IMR-90 (cell line): Measurements from ENCODE around the gene ATP12A. TPM values are rescaled to one million over a fixed set of nuclear protein-coding genes. Genes with fewer than 3 reads are reported as not detected.

Experiments
- ATAC-seq: fragments of 200-7000 bp; cut with Tn5 transposase; 2 replicates; pipeline ENCODE4 v1.9.1; 2020; ENCODE audit warnings: low read depth, mild to moderate bottlenecking, moderate library complexity
- BruUV-seq: library from RNA; stranded (reverse); fragments of 400-500 nt; replicated peaks from 2 replicates; lab custom pipeline; 2021; lab: Mats Ljungman, UMichigan
- CTCF ChIA-PET: fragments of 300-600 bp; formaldehyde crosslinking; extraction: SDS; loops from one replicate; lab custom pipeline; 2021; ENCODE audit warnings: antibody characterized with exemption; lab: Yijun Ruan, JAX
- POLR2A ChIA-PET: fragments of 300-600 bp; sonication (Branson Sonifier 250); formaldehyde crosslinking; loops from one replicate; lab custom pipeline; 2022; ENCODE audit warnings: antibody characterized with exemption; ENCODE audit not compliant: unreplicated experiment; lab: Charles Lee
- DNase-seq: peaks from one replicate; pipeline ENCODE4 v3.0.0; 2013
- H2AFZ ChIP-seq: replicated peaks from 2 replicates; pipeline ENCODE3; 2013; ENCODE audit warnings: low read length, mild to moderate bottlenecking; ENCODE audit not compliant: poor library complexity
- H2AK5ac ChIP-seq: 2 replicates; pipeline ENCODE4 v1.6.1; 2013; ENCODE audit warnings: low read depth, low read length, inconsistent platforms
- H2AK9ac ChIP-seq: replicated peaks from 2 replicates; pipeline ENCODE3; 2013; ENCODE audit warnings: mild to moderate bottlenecking, low read depth, low read length, moderate library complexity; ENCODE audit not compliant: poor library complexity
- H2BK120ac ChIP-seq: 2 replicates; pipeline ENCODE4 v1.6.1; 2013; ENCODE audit warnings: low read depth, low read length, inconsistent platforms
- H2BK15ac ChIP-seq: 3 replicates; pipeline ENCODE4 v1.6.1; 2013; ENCODE audit warnings: low read depth, low read length, inconsistent platforms
- H2BK20ac ChIP-seq: 2 replicates; pipeline ENCODE4 v1.6.1; 2013; ENCODE audit warnings: low read depth, mild to moderate bottlenecking, inconsistent platforms, low read length, moderate library complexity
- H2BK5ac ChIP-seq: 2 replicates; pipeline ENCODE4 v1.6.1; 2013; ENCODE audit warnings: mild to moderate bottlenecking, low read depth, low read length, inconsistent platforms; ENCODE audit not compliant: poor library complexity, severe bottlenecking
- H3K14ac ChIP-seq: replicated peaks from 2 replicates; pipeline ENCODE4 v1.6.1; 2013; ENCODE audit warnings: low read depth, low read length, inconsistent platforms
- H3K18ac ChIP-seq: 2 replicates; pipeline ENCODE4 v1.6.1; 2013; ENCODE audit warnings: low read depth, low read length, control low read depth
- H3K23ac ChIP-seq: 2 replicates; pipeline ENCODE4 v1.6.1; 2013; ENCODE audit warnings: low read depth, low read length, inconsistent platforms
- H3K27ac ChIP-seq: 2 replicates; pipeline ENCODE4 v1.5.1; 2013; ENCODE audit warnings: mild to moderate bottlenecking, control low read depth, low read length; ENCODE audit not compliant: insufficient read depth
- H3K27me3 ChIP-seq: 2 replicates; pipeline ENCODE4 v1.6.1; 2013; ENCODE audit warnings: low read length; ENCODE audit not compliant: control insufficient read depth, insufficient read depth
- H3K36me3 ChIP-seq: 2 replicates; pipeline ENCODE4 v1.6.1; 2013; ENCODE audit warnings: low read length, mixed read lengths; ENCODE audit not compliant: control insufficient read depth, insufficient read depth
- H3K4ac ChIP-seq: 2 replicates; pipeline ENCODE4 v1.6.1; 2013; ENCODE audit warnings: low read depth, low read length, inconsistent platforms
- H3K4me1 ChIP-seq: 2 replicates; pipeline ENCODE4 v1.6.1; 2013; ENCODE audit warnings: low read length, mixed read lengths; ENCODE audit not compliant: control insufficient read depth, insufficient read depth
- H3K4me2 ChIP-seq: 2 replicates; pipeline ENCODE4 v1.6.1; 2013; ENCODE audit warnings: low read depth, mild to moderate bottlenecking, control low read depth, low read length, moderate library complexity
- H3K4me3 ChIP-seq: 2 replicates; pipeline ENCODE4 v1.5.1; 2013; ENCODE audit warnings: low read depth, mild to moderate bottlenecking, control low read depth, low read length, moderate library complexity; ENCODE audit not compliant: insufficient read depth
- H3K56ac ChIP-seq: 2 replicates; pipeline ENCODE4 v1.6.1; 2013; ENCODE audit warnings: low read length, inconsistent platforms; ENCODE audit not compliant: insufficient read depth; ENCODE audit errors: extremely low read depth
- H3K79me1 ChIP-seq, 2 experiments: 2 replicates each; pipeline ENCODE4 v1.6.1; 2013; ENCODE audit warnings: low read length in 2 of 2, inconsistent platforms in 1 of 2, low read depth in 1 of 2
- H3K9ac ChIP-seq: 2 replicates; pipeline ENCODE4 v1.6.1; 2013; ENCODE audit warnings: low read depth, low read length, control low read depth
- H3K9me1 ChIP-seq: 2 replicates; pipeline ENCODE4 v1.6.1; 2013; ENCODE audit warnings: low read length, inconsistent platforms; ENCODE audit not compliant: insufficient read depth
- H3K9me3 ChIP-seq: 2 replicates; pipeline ENCODE4 v1.6.1; 2013; ENCODE audit warnings: low read length; ENCODE audit not compliant: control insufficient read depth, insufficient read depth
- H4K20me1 ChIP-seq: 2 replicates; pipeline ENCODE4 v1.6.1; 2013; ENCODE audit warnings: low read length, inconsistent platforms; ENCODE audit not compliant: insufficient read depth
- H4K5ac ChIP-seq: 2 replicates; pipeline ENCODE4 v1.6.1; 2013; ENCODE audit warnings: mild to moderate bottlenecking, low read depth, low read length, control low read depth
- H4K8ac ChIP-seq, 2 experiments: 2 replicates each; pipeline ENCODE4 v1.6.1; 2013; ENCODE audit warnings: low read depth in 2 of 2, low read length in 2 of 2, control low read depth in 1 of 2, inconsistent platforms in 1 of 2
- H4K91ac ChIP-seq: 2 replicates; pipeline ENCODE4 v1.6.1; 2013; ENCODE audit warnings: low read depth, low read length, inconsistent platforms; ENCODE audit not compliant: insufficient read depth
- BHLHE40 ChIP-seq: fragments of 150-350 bp; IDR thresholded peaks from 2 replicates; pipeline ENCODE4 v1.6.1; 2016; ENCODE audit warnings: mild to moderate bottlenecking, low read depth, low read length
- CEBPB ChIP-seq: IDR thresholded peaks from 2 replicates; pipeline ENCODE4 v1.6.1; 2012; ENCODE audit warnings: low read depth, low read length, improper control_type of control experiment
- CHD1 ChIP-seq: IDR thresholded peaks from 2 replicates; pipeline ENCODE4 v1.6.1; 2012; ENCODE audit warnings: low read depth, low read length, improper control_type of control experiment
- FOS ChIP-seq: fragments of 150-350 bp; IDR thresholded peaks from 2 replicates; pipeline ENCODE4 v1.6.1; 2016; ENCODE audit warnings: low read depth, low read length
- MAFK ChIP-seq: IDR thresholded peaks from 2 replicates; pipeline ENCODE4 v1.6.1; 2012; ENCODE audit warnings: low read depth, low read length, improper control_type of control experiment
- MXI1 ChIP-seq: IDR thresholded peaks from 2 replicates; pipeline ENCODE4 v1.6.1; 2012; ENCODE audit warnings: low read depth, mild to moderate bottlenecking, low read length, moderate library complexity, borderline replicate concordance
- NFE2L2 ChIP-seq: fragments of 150-350 bp; IDR thresholded peaks from 2 replicates; pipeline ENCODE4 v1.6.1; 2016; ENCODE audit warnings: low read depth, mild to moderate bottlenecking, low read length
- POLR2A ChIP-seq: IDR thresholded peaks from 2 replicates; pipeline ENCODE4 v1.6.1; 2012; ENCODE audit warnings: mild to moderate bottlenecking, low read depth, low read length
- RAD21 ChIP-seq: IDR thresholded peaks from 2 replicates; pipeline ENCODE4 v1.6.1; 2012; ENCODE audit warnings: low read length, improper control_type of control experiment
- RCOR1 ChIP-seq: IDR thresholded peaks from 2 replicates; pipeline ENCODE4 v1.6.1; 2012; ENCODE audit warnings: mild to moderate bottlenecking, low read length, improper control_type of control experiment; ENCODE audit not compliant: insufficient replicate concordance
- RFX5 ChIP-seq: IDR thresholded peaks from 2 replicates; pipeline ENCODE4 v1.8.0; 2012; ENCODE audit warnings: low read depth, mild to moderate bottlenecking, low read length, moderate library complexity
- SMC3 ChIP-seq: fragments of 150-350 bp; IDR thresholded peaks from 2 replicates; pipeline ENCODE4 v1.6.1; 2016; ENCODE audit warnings: low read depth, mild to moderate bottlenecking, antibody characterized with exemption, low read length, moderate library complexity
- WGBS, 2 experiments: methylation state at CpG; one replicate each; pipeline versions ENCODE4 v1.1.5 to v1.1.7; 2013; ENCODE audit warnings: missing lambda C conversion rate in 2 of 2; ENCODE audit not compliant: insufficient read length in 1 of 2; ENCODE audit errors: extremely low coverage in 2 of 2; 5-methylcytosine and 5-hydroxymethylcytosine counted together
- dilution Hi-C: fragments of 300-500 bp; cut with HindIII; formaldehyde crosslinking; loops from one replicate; pipeline ENCODE4 v1.14.3; 2018; ENCODE audit warnings: low sequenced_read_pairs; ENCODE audit not compliant: unreplicated experiment
- in situ Hi-C: fragments of 300-500 bp; cut with MboI; formaldehyde crosslinking; loops from 3 replicates; pipeline ENCODE4 v1.14.3; 2019; ENCODE audit warnings: low sequenced_read_pairs, inconsistent platforms, mixed read lengths
- intact Hi-C: fragments of 100-400 bp; cut with micrococcal nuclease; formaldehyde crosslinking; loops from 2 replicates; pipeline ENCODE4 v1.10.0; 2022
- polyA plus RNA-seq, 3 experiments: library from polyadenylated mRNA; depleted of rRNA; stranded (reverse); fragments of >200 nt; gene quantifications; 2 replicates each; pipeline ENCODE4 v1.2.3, GENCODE V29; 2012; ENCODE audit warnings: low replicate concordance in 1 of 3
- total RNA-seq: library from RNA; depleted of rRNA; stranded (reverse); fragments of >200 nt; gene quantifications from 2 replicates; pipeline ENCODE4 v1.2.3, GENCODE V29; 2012
- TF ChIP-seq, protein P1 (sequence below): conservative IDR thresholded peaks from 2 replicates; pipeline ENCODE4 v1.5.1; 2012; ENCODE audit warnings: mild to moderate bottlenecking, low read depth, low read length, improper control_type of control experiment
- TF ChIP-seq, protein P2 (sequence below): fragments of 150-350 bp; IDR thresholded peaks from 2 replicates; pipeline ENCODE4 v1.6.1; 2017; ENCODE audit warnings: mild to moderate bottlenecking, antibody characterized with exemption, low read length, low read depth

The ATP12A gene
- total and polyA plus RNA-seq, 2 of the 4 experiments (the other 2 are of a cell fraction) = not detected

DNA sequence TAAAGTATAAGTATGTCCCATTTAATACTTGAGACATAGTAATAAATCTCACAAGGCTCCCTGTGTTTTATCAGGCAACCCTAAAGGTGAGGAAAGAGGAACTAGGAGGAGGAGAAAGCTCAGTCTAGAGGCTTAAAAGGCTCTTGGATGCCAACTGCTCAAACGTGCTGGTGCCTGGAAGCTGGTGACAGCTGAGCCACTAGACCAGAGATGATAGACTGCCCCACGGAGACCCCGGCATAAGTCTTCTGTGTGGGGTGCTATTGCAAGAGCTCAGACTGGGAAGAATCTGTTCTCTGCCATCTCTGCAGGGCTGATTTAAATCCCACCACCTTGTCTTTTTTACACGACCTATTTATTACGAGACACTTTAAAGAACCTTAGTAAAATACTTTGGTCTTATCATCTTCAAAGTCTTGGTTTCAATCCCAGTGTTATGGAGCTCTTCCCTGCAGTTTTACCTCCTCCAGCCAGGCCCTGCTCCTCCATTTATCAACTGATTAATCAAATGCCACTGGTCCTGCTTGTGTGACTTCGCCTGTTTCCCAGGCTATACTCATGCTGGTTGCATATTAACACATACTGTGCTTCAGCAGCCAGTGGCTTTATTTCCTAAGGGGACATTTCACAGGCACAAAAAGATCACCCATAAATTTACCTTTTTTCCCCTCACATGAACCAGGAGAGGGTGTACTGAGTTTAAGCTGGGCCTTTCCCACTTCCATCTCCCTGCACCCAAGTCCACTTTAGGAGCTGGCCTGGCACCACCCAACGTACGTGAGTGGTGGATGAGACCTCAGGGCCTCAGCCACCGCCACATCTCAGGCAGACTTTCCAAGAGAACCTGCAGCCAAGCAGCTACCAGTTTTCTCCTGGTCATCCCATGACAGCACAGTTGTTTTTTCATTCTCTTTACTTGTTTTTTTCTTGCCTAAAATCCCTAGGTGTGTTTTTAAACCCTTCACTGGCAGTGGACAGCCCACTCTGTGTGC lies 7.8 kb upstream of the ATP12A start:
- Histone ChIP-seq H4K20me1 (no peaks in the 10 kb centered on the region), H3K27me3 (peaks cover 23% of the 10 kb centered on the region), H3K4me1 (no peaks in the 10 kb centered on the region), H3K23ac (no peak overlapping the region), H2AK9ac (no peak overlapping the region), H3K79me1 (no peaks in the 10 kb centered on the region), H2BK20ac (no peak overlapping the region), H4K91ac (no peak overlapping the region), H2BK15ac (no peak overlapping the region), H3K36me3 (no peaks in the 10 kb centered on the region), H2BK5ac (no peak overlapping the region), H4K8ac (no peak overlapping the region), H3K4ac (no peak overlapping the region), H4K5ac (no peak overlapping the region), H3K27ac (no peak overlapping the region), H3K9ac (no peak overlapping the region), H3K9me3 (no peaks in the 10 kb centered on the region), H2BK120ac (no peak overlapping the region), H2AFZ (no peak overlapping the region), H3K4me2 (no peak overlapping the region), H3K4me3 (no peak overlapping the region), H3K18ac (no peak overlapping the region), H3K9me1 (no peaks in the 10 kb centered on the region), H2AK5ac (no peak overlapping the region), H3K14ac (no peak overlapping the region), H3K56ac (no peak overlapping the region)
- dilution Hi-C loops = no loop called here
- 0% methylated on average over 1 of the region's 9 CpGs; no CpG with 5 or more reads in 1 of the 2 experiments for WGBS, 2 experiments
- BruUV-seq = no TSS peak
- in situ Hi-C loops = no loop called here
- ChIA-PET POLR2A (interaction anchor here (0.6 kb wide), 1 partner anchor 18 kb away, joined by 4 read pairs; no protein-coding TSS in a partner anchor), CTCF (interaction anchor here (0.5 to 2.4 kb wide), 6 partner anchors 10 to 645 kb away, joined by 3 to 6 read pairs (median 3); no protein-coding TSS in a partner anchor)
- intact Hi-C loops = no loop called here
- DNase-seq (no peak), ATAC-seq (no peak)
- TF ChIP-seq CHD1 = no peak
- TF ChIP-seq MAFK = no peak
- no peak for TF ChIP-seq RAD21
- no peak for TF ChIP-seq RFX5
- no peak for TF ChIP-seq RCOR1
- no peak for TF ChIP-seq MXI1
- no peak for TF ChIP-seq SMC3
- TF ChIP-seq, protein P1, sequence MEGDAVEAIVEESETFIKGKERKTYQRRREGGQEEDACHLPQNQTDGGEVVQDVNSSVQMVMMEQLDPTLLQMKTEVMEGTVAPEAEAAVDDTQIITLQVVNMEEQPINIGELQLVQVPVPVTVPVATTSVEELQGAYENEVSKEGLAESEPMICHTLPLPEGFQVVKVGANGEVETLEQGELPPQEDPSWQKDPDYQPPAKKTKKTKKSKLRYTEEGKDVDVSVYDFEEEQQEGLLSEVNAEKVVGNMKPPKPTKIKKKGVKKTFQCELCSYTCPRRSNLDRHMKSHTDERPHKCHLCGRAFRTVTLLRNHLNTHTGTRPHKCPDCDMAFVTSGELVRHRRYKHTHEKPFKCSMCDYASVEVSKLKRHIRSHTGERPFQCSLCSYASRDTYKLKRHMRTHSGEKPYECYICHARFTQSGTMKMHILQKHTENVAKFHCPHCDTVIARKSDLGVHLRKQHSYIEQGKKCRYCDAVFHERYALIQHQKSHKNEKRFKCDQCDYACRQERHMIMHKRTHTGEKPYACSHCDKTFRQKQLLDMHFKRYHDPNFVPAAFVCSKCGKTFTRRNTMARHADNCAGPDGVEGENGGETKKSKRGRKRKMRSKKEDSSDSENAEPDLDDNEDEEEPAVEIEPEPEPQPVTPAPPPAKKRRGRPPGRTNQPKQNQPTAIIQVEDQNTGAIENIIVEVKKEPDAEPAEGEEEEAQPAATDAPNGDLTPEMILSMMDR = no peak
- TF ChIP-seq BHLHE40 = no peak
- TF ChIP-seq FOS = no peak
- no peak for TF ChIP-seq POLR2A
- TF ChIP-seq CEBPB = no peak
- no peak for TF ChIP-seq NFE2L2
- TF ChIP-seq, protein P2, sequence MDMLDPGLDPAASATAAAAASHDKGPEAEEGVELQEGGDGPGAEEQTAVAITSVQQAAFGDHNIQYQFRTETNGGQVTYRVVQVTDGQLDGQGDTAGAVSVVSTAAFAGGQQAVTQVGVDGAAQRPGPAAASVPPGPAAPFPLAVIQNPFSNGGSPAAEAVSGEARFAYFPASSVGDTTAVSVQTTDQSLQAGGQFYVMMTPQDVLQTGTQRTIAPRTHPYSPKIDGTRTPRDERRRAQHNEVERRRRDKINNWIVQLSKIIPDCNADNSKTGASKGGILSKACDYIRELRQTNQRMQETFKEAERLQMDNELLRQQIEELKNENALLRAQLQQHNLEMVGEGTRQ = no peak
